Subcutaneous adipose tissue (tissue), 4 donors: Measurements from ENCODE around the gene RAB20. TPM values are rescaled to one million over a fixed set of nuclear protein-coding genes. Genes with fewer than 3 reads are reported as not detected.

ENCODE experiments used
- CTCF ChIP-seq: fragments of 450-650 bp; IDR thresholded peaks from one replicate; pipeline ENCODE4 v1.5.1; 2016; ENCODE audit warnings: low read depth, mild to moderate bottlenecking, control low read depth, antibody characterized with exemption, moderate library complexity
- total RNA-seq, 4 donors: library from RNA; depleted of rRNA; stranded (reverse); fragments of >200 nt; gene quantifications; one replicate each; pipeline ENCODE4 v1.1.0, GENCODE V29; 2016

The RAB20 gene
- total RNA-seq, 4 donors from 2014 or later = 26.6 to 78.5 (median 37.8) TPM

- no peak for TF ChIP-seq CTCF
These were observed 64.5 kb downstream of the RAB20 start for GRCh38 chr13:110497003-110497402.

GRCh38 chr13:110496281-110496680, 65.2 kb downstream of the RAB20 start:
- no peak for TF ChIP-seq CTCF

GRCh38 chr13:110495881-110496280, 65.6 kb downstream of the RAB20 start:
- TF ChIP-seq CTCF = no peak

- no peak for TF ChIP-seq CTCF
These were observed 66.1 kb downstream of the RAB20 start for GRCh38 chr13:110495376-110495775.

GRCh38 chr13:110493613-110494012, 67.9 kb downstream of the RAB20 start:
- TF ChIP-seq CTCF = no peak

- no peak for TF ChIP-seq CTCF
These were observed 68.6 kb downstream of the RAB20 start for GRCh38 chr13:110492679-110493593.

GRCh38 chr13:110491869-110492678, 69.4 kb downstream of the RAB20 start:
- TF ChIP-seq CTCF = no peak
